AG08396 (cell line): Measurements from ENCODE around the gene ITGB5.

Experiments
- DNase-seq: peaks from one replicate; pipeline ENCODE4 v3.0.0; 2012; ENCODE audit warnings: low spot score, mixed read lengths

The ITGB5 gene

GRCh38 chr3:124887177-124887931 is at the start of gene ITGB5:
TSS of gene ITGB5 (minus strand) at chr3:124887365. CDS start at chr3:124887000, 365 bp downstream.
- peak; percentile 87 for DNase-seq

- DNase-seq, result no peak
Measured at GRCh38 chr3:124935794-124936542, 48.8 kb upstream of the ITGB5 start.

GRCh38 chr3:124935264-124935663 is 48.1 kb upstream of the ITGB5 start:
- DNase-seq, result no peak

- DNase-seq, result no peak
Measured at GRCh38 chr3:124934577-124934976, 47.4 kb upstream of the ITGB5 start, which contains the start of gene MUC13. TSS of gene MUC13 (minus strand) at chr3:124934751. CDS start at chr3:124934712, 39 bp downstream.

- DNase-seq, result peak; percentile 36
Measured at GRCh38 chr3:124928333-124929202, 41.4 kb upstream of the ITGB5 start.

DNA sequence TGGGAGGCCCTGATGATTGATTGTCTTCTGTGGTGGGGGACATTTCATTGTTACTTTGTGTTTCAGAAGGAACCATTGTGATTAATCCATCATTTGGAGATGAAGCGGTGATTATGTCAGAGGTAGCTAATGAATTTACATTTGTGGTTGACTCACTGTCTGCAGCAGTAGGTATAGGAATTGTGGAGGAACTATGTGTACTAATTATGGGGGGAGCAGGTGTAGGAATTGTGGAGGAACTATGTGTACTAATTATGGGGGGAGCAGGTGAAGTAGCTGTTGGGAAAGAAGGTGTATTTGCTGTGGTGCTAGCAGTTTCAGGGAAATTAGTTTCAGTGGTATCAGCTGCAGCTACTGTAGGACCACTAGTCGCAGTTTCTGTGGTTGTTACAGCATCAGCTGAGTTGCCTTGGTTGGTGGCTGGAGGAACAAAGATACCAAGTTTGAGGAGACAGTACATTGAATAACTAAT is 40.4 kb upstream of the ITGB5 start:
- DNase-seq, result no peak

DNA sequence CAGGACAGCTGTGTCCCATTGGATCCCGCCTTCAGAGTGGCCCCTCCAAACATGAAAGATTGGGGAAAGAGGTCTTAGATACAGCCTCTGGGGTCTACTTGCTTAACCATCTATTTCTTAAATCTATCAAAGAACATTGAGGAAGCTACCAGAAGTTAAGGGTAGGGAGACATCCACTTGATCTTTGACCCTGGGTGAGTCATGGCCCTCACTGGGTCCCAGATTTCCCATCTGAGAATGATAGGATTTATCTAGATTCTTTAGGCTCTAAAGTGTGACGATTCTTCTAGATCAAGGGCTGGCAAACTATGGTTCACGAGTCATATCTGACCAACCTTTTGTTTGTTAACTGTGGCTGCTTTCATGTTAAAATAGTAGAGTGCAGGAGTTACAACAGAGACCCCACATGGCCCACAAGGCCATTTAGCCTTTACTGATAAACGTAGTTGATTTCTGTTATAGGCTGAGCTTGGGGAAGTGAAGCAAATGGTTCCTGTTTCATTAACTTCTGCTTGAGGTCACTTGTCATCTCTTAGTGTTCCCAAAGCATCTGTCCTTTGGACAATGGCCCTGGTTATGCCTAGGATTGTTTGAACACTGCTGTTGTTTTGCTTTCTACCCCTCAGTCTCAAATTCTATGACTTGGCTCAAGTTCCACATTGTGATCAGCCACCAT is 39.4 kb upstream of the ITGB5 start:
- no peak for DNase-seq

DNA sequence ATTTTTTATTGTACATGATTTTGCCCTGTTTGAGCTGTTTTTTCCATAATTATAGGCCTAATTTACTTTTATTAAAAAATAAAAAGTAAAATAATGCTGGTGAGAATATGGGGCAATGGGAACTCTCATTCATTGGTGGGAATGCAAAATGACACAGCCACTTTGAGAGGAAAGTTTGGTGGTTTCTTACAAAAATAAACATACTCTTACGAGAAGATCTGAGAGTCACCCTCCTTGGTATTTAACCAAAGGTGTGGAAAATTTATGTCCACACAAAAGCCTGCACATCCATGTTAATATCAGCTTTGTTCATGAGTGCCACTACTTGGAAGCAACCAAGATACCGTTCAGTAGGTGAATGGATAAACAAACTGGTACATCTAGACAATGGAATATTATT is 37.6 kb upstream of the ITGB5 start:
- no peak for DNase-seq

DNA sequence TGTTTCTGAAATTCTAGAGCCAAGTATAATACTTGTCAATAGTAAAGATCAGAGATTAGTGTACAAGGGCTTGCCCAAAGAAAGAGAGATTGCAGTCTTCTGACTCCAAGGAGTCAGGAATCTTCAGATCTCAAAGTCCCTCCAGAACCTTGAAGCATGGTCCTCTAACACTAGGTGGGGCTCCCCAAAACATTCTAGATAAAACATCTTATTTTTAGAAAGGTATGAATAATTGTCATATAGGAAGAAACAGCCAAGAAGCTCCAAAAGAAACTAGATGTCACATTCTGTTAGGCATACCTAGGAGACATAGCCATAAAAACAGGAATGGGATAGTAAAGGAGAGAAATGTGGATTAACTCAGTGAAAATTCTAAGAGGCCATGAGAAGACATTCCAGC is 36.7 kb upstream of the ITGB5 start:
- no peak for DNase-seq

- no peak for DNase-seq
Measured at GRCh38 chr3:124920718-124921117, 33.6 kb upstream of the ITGB5 start.

DNA sequence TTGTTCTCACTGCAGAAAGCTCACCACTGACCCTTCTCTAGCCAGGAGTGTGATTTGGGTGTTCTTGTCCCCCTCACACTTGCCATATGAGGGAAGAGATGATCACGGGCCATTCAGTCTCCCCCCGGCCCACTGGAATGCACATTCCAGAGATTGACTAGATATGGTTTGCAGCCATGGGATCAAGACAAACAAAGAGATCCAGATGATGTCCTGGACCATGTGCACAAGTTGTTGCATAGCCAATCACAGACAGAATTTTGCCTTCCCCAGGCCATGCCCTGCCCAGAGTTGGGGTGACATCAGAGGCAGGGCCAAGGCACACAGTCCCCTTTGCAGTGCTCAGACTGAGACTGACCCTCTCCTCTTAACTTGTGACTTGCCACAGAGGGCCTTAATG is 32.6 kb upstream of the ITGB5 start:
- peak; percentile 13 for DNase-seq

GRCh38 chr3:124918524-124918923 is 31.4 kb upstream of the ITGB5 start:
- DNase-seq, result no peak

GRCh38 chr3:124916837-124917409 is 29.8 kb upstream of the ITGB5 start:
- DNase-seq, result peak; percentile 23

DNA sequence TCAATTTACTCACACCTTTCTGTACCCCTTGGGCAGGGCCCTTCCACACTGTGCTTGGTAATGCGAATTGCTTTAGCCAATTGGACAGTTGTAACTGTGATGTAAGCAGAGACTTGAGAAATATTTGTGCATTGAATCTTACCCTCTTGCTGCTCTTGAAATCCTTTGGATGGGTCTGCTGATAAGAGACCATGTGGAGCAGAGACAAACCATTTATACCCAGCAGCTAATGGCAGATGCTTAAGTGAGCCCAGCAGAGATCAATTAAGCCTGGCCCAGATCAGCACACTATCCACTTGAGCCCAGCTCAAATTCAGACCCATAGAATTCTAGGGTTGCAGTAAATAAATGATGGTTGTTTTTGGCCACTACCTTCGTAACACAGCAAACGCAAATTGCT is 28.1 kb upstream of the ITGB5 start:
- no peak for DNase-seq

DNA sequence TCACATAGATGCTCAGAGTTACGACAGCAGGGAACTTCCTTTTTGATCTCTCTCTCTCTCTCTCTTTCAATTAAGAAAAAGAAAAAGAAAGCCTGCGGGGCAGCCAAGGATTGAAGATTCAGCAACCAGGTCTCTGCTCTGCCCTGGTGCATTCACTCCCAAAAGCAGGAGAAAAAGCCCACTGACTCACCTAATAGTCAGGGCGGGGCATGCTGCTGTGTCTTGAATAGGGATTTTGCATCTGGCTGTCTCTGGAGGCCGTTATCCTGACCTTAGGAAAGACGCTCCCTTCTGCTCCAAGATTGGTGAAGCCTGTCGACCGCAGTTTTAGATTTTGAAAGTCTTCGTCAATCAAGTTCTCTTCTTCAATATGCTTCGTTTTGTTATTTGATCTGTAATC is 20.8 kb upstream of the ITGB5 start:
- DNase-seq, result no peak

GRCh38 chr3:124904835-124905492 is 17.8 kb upstream of the ITGB5 start:
- DNase-seq, result no peak

DNA sequence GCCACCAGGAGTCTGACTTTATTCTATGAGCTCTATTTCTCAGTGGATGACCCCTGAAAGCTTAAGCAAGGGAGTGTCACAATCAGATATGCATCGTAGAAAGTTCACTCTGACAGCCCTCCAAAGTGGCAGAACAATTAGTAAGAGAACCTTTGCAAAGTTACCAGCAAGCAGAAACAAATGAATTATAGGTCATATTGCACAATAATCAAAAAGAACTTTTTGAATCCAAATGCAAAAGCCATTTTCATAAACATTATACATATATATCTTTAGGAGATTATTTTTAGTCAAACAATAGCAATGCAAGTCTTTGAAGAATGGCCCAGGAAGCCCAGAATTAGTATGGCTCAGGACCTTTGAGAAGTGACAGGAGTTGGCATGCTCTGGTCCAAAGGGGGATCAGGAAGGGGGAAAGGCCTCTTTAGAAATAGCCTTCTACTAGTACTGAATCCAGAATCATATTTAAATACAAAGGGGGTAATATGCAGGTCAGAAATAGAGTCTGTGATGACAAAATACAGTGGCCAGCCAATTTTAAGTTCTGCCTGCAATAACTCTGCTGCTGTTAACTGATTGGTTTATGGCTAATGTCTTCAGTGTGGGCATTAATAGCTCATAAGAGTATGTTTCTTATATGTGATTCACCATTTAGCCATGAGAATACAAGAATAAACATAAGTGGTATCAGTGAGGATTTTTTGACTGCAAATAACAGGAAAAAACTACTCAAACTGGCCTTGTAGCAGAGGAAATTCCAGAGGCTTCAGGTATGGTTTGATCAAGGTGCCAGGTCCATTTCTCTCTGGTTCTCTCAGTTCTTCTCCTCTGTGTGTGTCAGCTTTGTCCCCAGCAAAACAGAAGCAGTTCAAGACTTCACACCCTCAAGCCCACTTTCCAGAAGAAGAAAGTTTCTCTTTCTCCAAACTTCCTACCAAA is 17.0 kb upstream of the ITGB5 start:
- DNase-seq, result no peak

DNA sequence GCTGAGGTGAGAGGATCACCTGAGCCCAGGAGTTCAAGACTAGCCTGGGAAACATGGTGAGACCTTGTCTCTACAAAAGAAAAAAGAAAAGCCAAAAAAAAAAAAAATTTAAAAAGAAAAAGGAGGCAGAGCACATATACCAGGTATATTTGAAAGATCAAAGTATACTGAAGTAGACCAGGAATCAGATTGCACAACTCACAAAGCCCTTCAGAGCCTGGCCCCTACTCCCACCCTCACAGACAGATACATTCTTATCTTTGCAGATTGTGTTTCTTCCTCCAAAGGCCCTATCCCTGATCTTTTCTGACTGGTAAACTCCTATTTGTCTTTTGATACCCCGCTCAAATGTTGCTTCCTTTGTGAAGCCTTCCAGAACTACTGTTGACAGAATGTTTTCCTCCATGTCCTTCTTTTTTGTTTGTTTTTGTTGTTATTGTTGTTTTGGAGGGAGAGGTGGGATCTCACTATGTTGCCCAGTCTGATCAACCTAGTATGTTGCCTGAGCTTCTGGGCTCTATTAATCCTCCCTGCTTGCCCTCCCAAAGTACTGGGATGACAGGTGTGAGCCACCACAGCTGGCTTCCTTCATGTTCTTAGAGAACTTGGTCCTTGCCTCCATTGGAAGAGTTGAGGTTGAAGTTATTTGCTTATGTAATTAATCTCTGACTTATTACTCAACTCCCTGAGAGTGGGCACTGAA is 9.8 kb upstream of the ITGB5 start:
- no peak for DNase-seq

DNA sequence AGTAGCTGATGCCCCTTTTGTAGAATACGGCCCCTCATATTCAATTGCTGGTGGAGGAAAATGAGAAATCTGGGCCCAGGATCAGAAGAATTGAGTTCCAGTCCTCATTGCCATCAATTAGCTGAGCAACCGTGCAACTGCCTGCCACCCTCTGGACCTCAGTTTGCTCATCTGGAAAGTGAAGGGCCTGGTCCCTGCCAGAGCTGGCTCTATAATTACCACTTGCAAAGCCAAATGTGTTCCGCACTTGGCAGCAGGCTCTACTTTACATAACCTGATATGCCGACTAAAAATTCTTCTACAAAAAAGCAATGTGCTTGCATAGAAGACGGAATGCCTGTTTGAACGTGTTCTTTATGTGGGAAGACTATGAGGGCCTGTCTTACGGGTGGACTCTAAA is 8.6 kb upstream of the ITGB5 start:
- DNase-seq, result no peak
